ENCODE measurements around the gene MBD2.
"Not testable (repeated sequence)": the region's sequence is repeated elsewhere in the genome, so short reads cannot be mapped to it uniquely, and the experiment has no call there.

The MBD2 gene

DNA sequence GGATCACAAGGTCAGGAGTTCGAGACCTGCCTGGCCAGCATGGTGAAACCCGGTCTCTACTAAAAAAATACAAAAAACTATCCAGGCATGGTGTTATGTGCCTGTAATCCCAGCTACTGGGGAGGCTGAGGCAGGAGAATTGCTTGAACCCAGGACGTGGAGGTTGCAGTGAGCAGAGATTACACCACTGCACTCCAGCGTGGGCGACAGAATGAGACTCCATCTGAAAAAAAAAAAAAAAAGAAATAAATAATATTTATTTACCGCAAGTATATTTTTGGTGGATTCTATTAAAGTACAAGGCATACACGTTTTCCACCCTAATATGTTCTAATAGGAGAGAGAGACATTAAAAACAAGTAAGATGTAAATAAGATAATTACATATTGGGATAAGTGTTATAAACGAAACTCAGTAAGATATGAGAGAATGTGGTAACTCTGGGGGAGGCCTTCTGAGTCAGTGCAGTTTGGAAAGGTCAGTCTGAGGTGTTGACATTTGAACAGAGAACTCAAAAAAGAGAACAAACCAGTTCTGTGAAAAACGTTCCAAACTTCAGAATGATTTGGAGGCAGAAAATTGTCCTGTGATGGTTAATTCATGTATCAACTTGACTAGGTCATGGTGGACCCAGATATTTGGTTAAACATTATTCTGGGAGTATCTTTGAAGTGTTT lies 36.1 kb upstream of the MBD2 start:
- DNase-seq (ENCODE audit: low read depth, low spot score) = no peak
- in situ Hi-C loops (cut with HindIII; ENCODE audit: low sequenced_read_pairs) = no loop called here
- no peak overlapping the region for H3K4me3 ChIP-seq (ENCODE audit: low read depth, low read length)
- TF ChIP-seq, protein P1, sequence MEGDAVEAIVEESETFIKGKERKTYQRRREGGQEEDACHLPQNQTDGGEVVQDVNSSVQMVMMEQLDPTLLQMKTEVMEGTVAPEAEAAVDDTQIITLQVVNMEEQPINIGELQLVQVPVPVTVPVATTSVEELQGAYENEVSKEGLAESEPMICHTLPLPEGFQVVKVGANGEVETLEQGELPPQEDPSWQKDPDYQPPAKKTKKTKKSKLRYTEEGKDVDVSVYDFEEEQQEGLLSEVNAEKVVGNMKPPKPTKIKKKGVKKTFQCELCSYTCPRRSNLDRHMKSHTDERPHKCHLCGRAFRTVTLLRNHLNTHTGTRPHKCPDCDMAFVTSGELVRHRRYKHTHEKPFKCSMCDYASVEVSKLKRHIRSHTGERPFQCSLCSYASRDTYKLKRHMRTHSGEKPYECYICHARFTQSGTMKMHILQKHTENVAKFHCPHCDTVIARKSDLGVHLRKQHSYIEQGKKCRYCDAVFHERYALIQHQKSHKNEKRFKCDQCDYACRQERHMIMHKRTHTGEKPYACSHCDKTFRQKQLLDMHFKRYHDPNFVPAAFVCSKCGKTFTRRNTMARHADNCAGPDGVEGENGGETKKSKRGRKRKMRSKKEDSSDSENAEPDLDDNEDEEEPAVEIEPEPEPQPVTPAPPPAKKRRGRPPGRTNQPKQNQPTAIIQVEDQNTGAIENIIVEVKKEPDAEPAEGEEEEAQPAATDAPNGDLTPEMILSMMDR (IDR thresholded peaks at IDR 0.05; ENCODE audit: low read depth, low read length) = no peak

DNA sequence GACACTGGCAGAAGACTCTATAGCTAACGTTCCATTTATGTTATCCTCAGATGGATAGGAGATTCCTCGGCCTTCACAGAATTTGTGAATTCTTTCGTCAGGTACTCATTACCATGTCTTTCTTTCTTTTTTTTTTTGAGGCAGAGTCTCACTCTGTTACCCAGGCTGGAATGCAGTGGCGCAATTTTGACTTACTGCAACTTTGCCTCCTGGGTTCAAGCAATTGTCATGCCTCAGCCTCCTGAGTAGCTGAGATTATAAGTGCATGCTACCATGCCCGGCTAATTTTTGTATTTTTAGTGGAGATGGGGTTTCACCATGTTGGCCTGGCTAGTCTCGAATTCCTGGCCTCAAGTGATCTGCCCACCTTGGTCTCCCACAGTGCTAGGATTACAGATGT lies 33.3 kb upstream of the MBD2 start:
- DNase-seq (ENCODE audit: low read depth, low spot score); in situ Hi-C loops (cut with HindIII; ENCODE audit: low sequenced_read_pairs); H3K4me3 ChIP-seq (ENCODE audit: low read depth, low read length): not testable (repeated sequence)

DNA sequence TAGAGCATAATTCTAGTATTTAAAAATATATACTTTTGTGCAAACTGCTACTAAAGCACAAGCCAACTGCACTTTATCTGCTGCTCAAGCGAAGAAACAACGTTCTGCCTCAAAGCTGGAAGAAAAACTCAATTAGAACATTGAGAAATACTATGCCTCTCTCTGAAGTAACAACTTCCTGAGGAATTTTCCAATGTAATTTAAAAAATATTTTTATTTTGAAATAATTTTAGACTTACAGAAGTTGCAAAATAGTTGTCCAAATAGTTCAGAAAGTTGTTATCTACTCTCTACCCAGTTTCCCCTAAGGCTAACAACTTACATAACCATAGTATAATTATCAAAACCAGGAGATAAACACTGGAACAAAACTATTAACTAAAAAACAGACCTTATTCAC lies 32.5 kb upstream of the MBD2 start:
- no peak for DNase-seq (ENCODE audit: low read depth, low spot score)
- H3K4me3 ChIP-seq (ENCODE audit: low read depth, low read length) = no peak overlapping the region
- in situ Hi-C loops (cut with HindIII; ENCODE audit: low sequenced_read_pairs) = no loop called here
- TF ChIP-seq, protein P1 (IDR thresholded peaks at IDR 0.05; ENCODE audit: low read depth, low read length) = no peak

DNA sequence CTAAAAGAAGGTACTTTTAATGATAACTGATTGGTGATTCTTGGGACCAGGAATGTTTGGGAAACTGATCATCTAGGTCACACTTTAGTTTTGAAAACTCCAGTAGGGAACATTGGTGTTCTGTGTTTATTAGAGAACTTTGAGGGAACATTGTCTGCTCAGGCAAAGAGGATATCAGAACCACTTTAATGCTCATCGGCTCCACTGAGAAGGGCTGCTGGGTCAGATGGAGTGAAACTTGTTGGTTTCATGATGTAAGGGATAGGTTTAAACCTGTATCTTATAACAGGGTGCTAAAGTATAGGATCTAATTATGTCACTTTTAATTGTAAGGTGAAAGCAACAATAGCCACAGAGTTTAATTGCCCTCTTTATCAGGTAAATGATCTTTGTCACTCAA lies 30.7 kb upstream of the MBD2 start:
- in situ Hi-C loops (cut with HindIII; ENCODE audit: low sequenced_read_pairs) = no loop called here
- no peak overlapping the region for H3K4me3 ChIP-seq (ENCODE audit: low read depth, low read length)
- TF ChIP-seq, protein P1 (IDR thresholded peaks at IDR 0.05; ENCODE audit: low read depth, low read length) = no peak
- DNase-seq (ENCODE audit: low read depth, low spot score) = no peak

DNA sequence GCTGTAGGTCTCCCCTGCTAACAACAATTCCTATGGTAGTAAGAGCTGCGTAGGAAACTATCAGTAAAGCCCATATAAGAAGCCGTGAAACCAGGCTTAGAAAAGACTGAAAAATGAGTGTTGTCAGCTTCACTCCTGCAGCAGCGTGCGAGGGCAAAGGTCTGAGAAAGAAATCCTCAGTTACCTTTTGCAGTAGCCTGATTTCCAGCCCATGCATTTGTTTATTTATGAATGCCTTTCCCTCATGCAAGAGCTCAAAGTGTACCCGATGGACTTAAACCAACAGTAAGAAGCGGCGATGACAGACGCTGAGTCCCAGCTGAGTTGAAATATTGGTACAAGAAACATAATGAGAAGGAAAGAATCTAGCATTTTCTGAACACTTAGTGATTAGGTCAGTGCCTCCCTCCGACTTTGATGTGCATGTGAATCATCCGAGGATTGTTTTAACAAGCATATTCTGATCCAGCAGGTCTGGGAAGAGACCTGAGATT lies 29.8 kb upstream of the MBD2 start:
- H3K4me3 ChIP-seq (ENCODE audit: low read depth, low read length) = no peak overlapping the region
- DNase-seq (ENCODE audit: low read depth, low spot score) = peak; percentile 73
- in situ Hi-C loops (cut with HindIII; ENCODE audit: low sequenced_read_pairs) = no loop called here
- TF ChIP-seq, protein P1 (IDR thresholded peaks at IDR 0.05; ENCODE audit: low read depth, low read length) = no peak

DNA sequence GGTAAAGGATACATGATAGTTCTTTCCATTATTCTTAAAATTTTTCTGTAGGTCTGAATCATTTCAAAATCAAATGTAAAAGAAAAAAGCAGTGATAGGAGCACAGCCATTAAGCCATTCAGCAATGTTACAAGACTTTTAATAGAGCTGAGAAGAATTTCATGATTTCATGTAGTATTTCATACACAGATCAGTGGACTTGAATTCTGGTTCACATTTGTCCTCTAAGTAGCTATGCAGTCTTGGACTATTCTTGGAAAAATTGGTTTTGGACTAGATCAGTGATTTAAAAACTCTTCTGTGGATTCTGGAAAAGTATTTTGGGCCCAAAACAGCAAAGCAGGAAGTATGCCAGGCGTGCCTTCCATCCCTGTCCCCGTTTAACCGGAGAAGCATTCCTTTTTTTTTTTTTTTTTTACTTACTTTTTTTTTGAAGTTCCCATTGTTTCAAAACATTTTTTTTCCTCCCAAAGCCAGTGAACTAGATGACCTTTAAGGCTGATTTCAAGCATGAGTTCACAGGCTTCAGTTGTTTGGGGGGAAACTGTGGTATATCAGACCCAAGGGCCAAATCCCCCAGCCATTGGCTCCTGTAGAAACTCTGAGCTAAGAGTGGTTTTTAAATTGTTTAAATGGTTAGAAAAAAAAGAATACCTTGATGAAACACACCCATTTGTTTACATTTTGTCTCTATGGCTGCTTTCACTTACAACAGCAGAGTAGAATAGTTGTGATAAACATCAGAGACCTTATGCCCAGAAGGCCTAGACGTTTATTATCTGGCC lies 27.3 kb upstream of the MBD2 start:
- H3K4me3 ChIP-seq (ENCODE audit: low read depth, low read length) = no peak overlapping the region
- TF ChIP-seq, protein P1 (IDR thresholded peaks at IDR 0.05; ENCODE audit: low read depth, low read length) = no peak
- in situ Hi-C loops (cut with HindIII; ENCODE audit: low sequenced_read_pairs) = no loop called here
- no peak for DNase-seq (ENCODE audit: low read depth, low spot score)

DNA sequence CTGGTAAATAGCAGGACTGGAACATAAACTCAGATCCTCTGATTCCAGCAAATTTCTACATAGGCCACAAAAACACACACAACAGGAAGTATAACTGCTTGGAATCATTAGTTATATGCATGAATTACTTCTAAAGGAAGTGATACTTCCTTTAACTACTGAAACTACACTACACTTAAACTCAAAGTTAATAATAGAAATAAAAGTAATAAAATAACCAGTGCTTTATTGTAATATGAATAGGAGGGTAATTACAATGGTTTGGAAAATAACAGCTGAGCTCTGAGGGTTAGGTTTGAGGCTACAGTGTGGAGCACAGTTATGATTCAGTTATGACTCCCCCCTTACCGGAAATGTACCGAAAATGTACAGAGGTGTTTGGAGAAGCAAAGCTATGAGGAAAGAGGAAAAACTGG lies 26.4 kb upstream of the MBD2 start:
- TF ChIP-seq, protein P1 (IDR thresholded peaks at IDR 0.05; ENCODE audit: low read depth, low read length) = no peak
- DNase-seq (ENCODE audit: low read depth, low spot score) = no peak
- in situ Hi-C loops (cut with HindIII; ENCODE audit: low sequenced_read_pairs) = no loop called here
- H3K4me3 ChIP-seq (ENCODE audit: low read depth, low read length) = no peak overlapping the region
